Endothelial cell of umbilical vein (primary cell): ENCODE data around the gene CLDN3. TPM values are rescaled to one million over a fixed set of nuclear protein-coding genes. Genes with fewer than 3 reads are reported as not detected.

Source experiments
- BruUV-seq: library from RNA; stranded (reverse); fragments of 400-500 nt; replicated peaks from 2 replicates; lab custom pipeline; 2021; lab: Mats Ljungman, UMichigan
- CTCF ChIA-PET: fragments of 300-600, 350-600 bp; sonication (Branson Sonifier 250); formaldehyde crosslinking; loops from one replicate; lab custom pipeline; 2021; ENCODE audit warnings: antibody characterized with exemption, inconsistent platforms; lab: Charles Lee
- POLR2A ChIA-PET: fragments of 300-600, 350-600 bp; sonication (Branson Sonifier 250); formaldehyde crosslinking; loops from one replicate; lab custom pipeline; 2021; ENCODE audit warnings: antibody characterized with exemption, inconsistent platforms; lab: Charles Lee
- DNase-seq: peaks from one replicate; pipeline ENCODE4 v3.0.0-alpha.2; 2011; ENCODE audit warnings: low read depth, low spot score
- FAIRE-seq: peaks from 2 replicates; lab custom pipeline; 2011; peaks lifted over from hg19 to GRCh38; lab: Jason Lieb, UNC
- H2AFZ ChIP-seq: 2 replicates; pipeline ENCODE4 v1.6.0; 2012; ENCODE audit warnings: low read depth, low read length, control low read depth, inconsistent platforms
- H3K27ac ChIP-seq: 2 replicates; pipeline ENCODE4 v1.5.1; 2011; ENCODE audit warnings: low read depth, mild to moderate bottlenecking, control low read depth, low read length, moderate library complexity; ENCODE audit not compliant: insufficient read depth
- H3K27me3 ChIP-seq, 2 experiments: 2 replicates each; pipeline versions ENCODE4 v1.6.0 to v1.6.1; 2011; ENCODE audit warnings: low read length in 2 of 2, mixed read lengths in 1 of 2; ENCODE audit not compliant: control insufficient read depth in 2 of 2, insufficient read depth in 2 of 2
- H3K36me3 ChIP-seq, 2 experiments: 2 replicates in 1 of 2; 3 replicates in 1 of 2; pipeline ENCODE4 v1.5.1; 2011; ENCODE audit warnings: low read length in 2 of 2, mild to moderate bottlenecking in 1 of 2, moderate library complexity in 1 of 2; ENCODE audit not compliant: control insufficient read depth in 2 of 2, insufficient read depth in 2 of 2; ENCODE audit errors: extremely low read depth in 1 of 2
- H3K4me1 ChIP-seq: 3 replicates; pipeline ENCODE4 v1.5.1; 2011; ENCODE audit warnings: mild to moderate bottlenecking, low read length; ENCODE audit not compliant: control insufficient read depth, insufficient read depth; ENCODE audit errors: extremely low read depth
- H3K4me2 ChIP-seq: 2 replicates; pipeline ENCODE4 v1.6.1; 2011; ENCODE audit warnings: low read length, control low read depth, mixed read lengths; ENCODE audit not compliant: insufficient read depth
- H3K4me3 ChIP-seq, 3 experiments: fragments of 200-600 bp in 1 of 3; sonication (generic), shearing (Covaris generic) in 1 of 3; replicated peaks in 1 of 3; 2 replicates each; pipeline ENCODE4 v1.5.1; 2011 to 2016; ENCODE audit warnings: control low read depth in 3 of 3, low read length in 3 of 3, mild to moderate bottlenecking in 2 of 3, inconsistent platforms in 1 of 3, low read depth in 1 of 3, moderate library complexity in 1 of 3; ENCODE audit not compliant: insufficient read depth in 1 of 3
- H3K79me2 ChIP-seq: 2 replicates; pipeline ENCODE4 v1.6.0; 2012; ENCODE audit warnings: low read length, inconsistent platforms; ENCODE audit not compliant: control insufficient read depth, insufficient read depth
- H3K9ac ChIP-seq: replicated peaks from 2 replicates; pipeline ENCODE3; 2011; ENCODE audit warnings: low read length, control low read depth; ENCODE audit not compliant: insufficient read depth; ENCODE audit errors: extremely low read depth
- H3K9me1 ChIP-seq: replicated peaks from 3 replicates; pipeline ENCODE4 v1.6.0; 2011; ENCODE audit warnings: mild to moderate bottlenecking, low read length; ENCODE audit not compliant: control insufficient read depth, insufficient read depth; ENCODE audit errors: extremely low read depth
- H3K9me3 ChIP-seq: replicated peaks from 2 replicates; pipeline ENCODE4 v1.5.1; 2012; ENCODE audit warnings: low read length, inconsistent platforms; ENCODE audit not compliant: control insufficient read depth, insufficient read depth
- H4K20me1 ChIP-seq: replicated peaks from 2 replicates; pipeline ENCODE3; 2011; ENCODE audit warnings: mild to moderate bottlenecking, low read length; ENCODE audit not compliant: control insufficient read depth, insufficient read depth; ENCODE audit errors: extremely low read depth
- CTCF ChIP-seq, 2 donors: IDR thresholded peaks; 1 replicate in 1 of 2; 2 replicates in 1 of 2; pipeline ENCODE4 v1.5.1; 2011; ENCODE audit warnings: low read length in 2 of 2, mild to moderate bottlenecking in 2 of 2, moderate library complexity in 2 of 2, control low read depth in 1 of 2, inconsistent platforms in 1 of 2, low read depth in 1 of 2; ENCODE audit not compliant: insufficient read depth in 1 of 2; ENCODE audit errors: extremely low read depth in 1 of 2
- EZH2 ChIP-seq: IDR thresholded peaks from 2 replicates; pipeline ENCODE4 v1.6.1; 2012; ENCODE audit warnings: borderline replicate concordance, low read depth, mild to moderate bottlenecking, moderate library complexity, low read length, inconsistent platforms; ENCODE audit not compliant: severe bottlenecking
- FOS ChIP-seq: IDR thresholded peaks from 2 replicates; pipeline ENCODE4 v1.6.1; 2011; ENCODE audit warnings: mild to moderate bottlenecking, low read length, moderate library complexity, borderline replicate concordance; ENCODE audit not compliant: insufficient read depth
- GATA2 ChIP-seq: IDR thresholded peaks from 2 replicates; pipeline ENCODE4 v1.7.0; 2011; ENCODE audit warnings: low read depth, mild to moderate bottlenecking, moderate library complexity, mixed read lengths, low read length; ENCODE audit not compliant: insufficient read length, insufficient read depth
- JUN ChIP-seq: IDR thresholded peaks from 2 replicates; pipeline ENCODE4 v1.6.1; 2011; ENCODE audit warnings: borderline replicate concordance, low read depth; ENCODE audit not compliant: insufficient read length, insufficient read depth
- MAX ChIP-seq: IDR thresholded peaks from 2 replicates; pipeline ENCODE4 v1.6.1; 2011; ENCODE audit not compliant: insufficient read depth, insufficient read length
- MYC ChIP-seq: IDR thresholded peaks from one replicate; pipeline ENCODE4 v1.6.1; 2011; ENCODE audit warnings: mild to moderate bottlenecking, low read depth, low read length
- POLR2A ChIP-seq: IDR thresholded peaks from 2 replicates; pipeline ENCODE4 v1.6.1; 2012; ENCODE audit warnings: low read depth, mild to moderate bottlenecking, control low read depth, low read length
- POLR2AphosphoS5 ChIP-seq: IDR thresholded peaks from 2 replicates; pipeline ENCODE4 v1.6.1; 2012; ENCODE audit warnings: low read depth, mild to moderate bottlenecking, control low read depth, low read length, moderate library complexity; ENCODE audit not compliant: insufficient read depth
- dilution Hi-C: fragments of 300-500 bp; cut with MboI; formaldehyde crosslinking; loops from one replicate; pipeline ENCODE4 v1.15.0; 2019; ENCODE audit warnings: low sequenced_read_pairs; ENCODE audit not compliant: extremely low pct_ligation_motif_present
- intact Hi-C: fragments of 100-400 bp; cut with micrococcal nuclease; formaldehyde crosslinking; loops from one replicate; pipeline ENCODE4 v1.10.0; 2022
- polyA plus RNA-seq, 4 experiments: library from polyadenylated mRNA; depleted of rRNA in 3 of 4; stranded (reverse) in 3 of 4; unstranded in 1 of 4; fragments of >200 nt; gene quantifications; 2 replicates each; pipeline versions ENCODE4 v1.2.1 to v1.2.3, GENCODE V29; 2011 to 2012; ENCODE audit warnings: missing spikeins in 1 of 4
- total RNA-seq: library from RNA; stranded (reverse); gene quantifications from 2 replicates; pipeline ENCODE4 v1.2.3, GENCODE V29; 2021

CLDN3 gene
- total and polyA plus RNA-seq, 2 donors (not counting 3 experiments of a cell fraction or from before 2014, with no cell fraction given), result 0.62 to 1.9 TPM

DNA sequence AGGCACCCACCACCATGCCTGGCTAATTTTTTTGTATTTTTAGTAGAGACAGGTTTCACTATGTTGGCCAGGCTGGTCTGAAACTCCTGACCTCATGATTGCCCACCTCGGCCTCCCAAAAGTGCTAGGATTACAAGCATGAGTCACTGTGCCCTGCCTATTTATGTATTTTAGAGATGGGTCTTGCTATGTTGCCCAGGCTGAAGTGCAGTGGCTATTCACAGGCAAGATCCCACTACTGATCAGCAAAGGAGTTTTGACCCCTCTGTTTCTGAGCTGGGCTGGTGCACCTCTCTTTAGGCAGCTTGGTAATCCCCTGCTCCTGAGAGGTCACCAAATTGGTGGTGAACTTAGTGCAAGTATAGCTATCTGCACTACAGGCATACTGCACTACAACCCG lies 37.7 kb downstream of the CLDN3 start:
- H3K4me3 ChIP-seq, result no peak overlapping the region
- H3K9me1 ChIP-seq, result no peaks in the 10 kb centered on the region
- peaks cover 7% of the 10 kb centered on the region for H3K4me1 ChIP-seq
- no peak overlapping the region for H3K4me2 ChIP-seq
- no peak overlapping the region for H3K27ac ChIP-seq
- DNase-seq (no peak), FAIRE-seq (no peak)
- ChIA-PET CTCF (interaction anchor here (0.7 to 5.3 kb wide), 7 partner anchors 10 to 126 kb away, joined by 3 to 106 read pairs (median 4); no protein-coding TSS in a partner anchor), POLR2A (no interaction called here)
- no peaks in the 10 kb centered on the region for H3K79me2 ChIP-seq
- no peaks in the 10 kb centered on the region for H4K20me1 ChIP-seq
- H2AFZ ChIP-seq, result no peak overlapping the region
- intact Hi-C loops, result loop anchor here (5.0 kb wide), 1 partner anchor 280 kb away; no protein-coding TSS in a partner anchor
- H3K9ac ChIP-seq, result no peak overlapping the region
- dilution Hi-C loops, result no loop called here
- H3K27me3 ChIP-seq, result no peaks in the 10 kb centered on the region
- H3K9me3 ChIP-seq, result no peaks in the 10 kb centered on the region
- H3K36me3 ChIP-seq, result no peaks in the 10 kb centered on the region
- TF ChIP-seq MYC (no peak), FOS (no peak), EZH2 (no peak), POLR2AphosphoS5 (no peak), JUN (no peak), GATA2 (no peak), POLR2A (no peak), MAX (no peak), CTCF (IDR thresholded peaks at IDR 0.05; ENCODE audit: extremely low read depth in 1 of 2, insufficient read depth in 1 of 2, low read depth in 1 of 2, low read length in 2 of 2) (no peak)
- BruUV-seq, result no TSS peak
